ENCODE results near the gene ATXN3L.

ATXN3L gene

DNA sequence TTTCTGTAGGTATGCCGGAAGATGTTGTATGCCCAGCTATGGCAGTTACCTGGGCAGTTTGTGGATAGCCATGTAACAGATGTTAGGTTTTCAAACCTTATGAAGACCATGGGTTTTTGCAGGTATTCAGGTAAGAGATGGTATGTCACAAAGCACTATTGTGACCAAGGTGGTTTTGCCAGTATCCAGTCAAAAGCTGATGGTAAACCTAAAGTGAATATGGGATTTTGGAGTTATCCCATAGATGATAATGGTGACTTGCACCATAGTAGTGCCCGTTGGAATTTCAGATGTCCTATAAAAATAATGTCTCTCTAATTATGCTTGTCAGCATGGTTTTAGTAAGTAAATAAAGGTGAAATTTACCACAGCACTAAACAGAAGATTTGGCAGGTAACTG lies at the start of gene ATXN3L:
TSS of gene ATXN3L (minus strand) at position 101 of the 400 bp plus-strand sequence. CDS start 119 bp downstream, outside the sequence.
- no peak for DNase-seq

DNA sequence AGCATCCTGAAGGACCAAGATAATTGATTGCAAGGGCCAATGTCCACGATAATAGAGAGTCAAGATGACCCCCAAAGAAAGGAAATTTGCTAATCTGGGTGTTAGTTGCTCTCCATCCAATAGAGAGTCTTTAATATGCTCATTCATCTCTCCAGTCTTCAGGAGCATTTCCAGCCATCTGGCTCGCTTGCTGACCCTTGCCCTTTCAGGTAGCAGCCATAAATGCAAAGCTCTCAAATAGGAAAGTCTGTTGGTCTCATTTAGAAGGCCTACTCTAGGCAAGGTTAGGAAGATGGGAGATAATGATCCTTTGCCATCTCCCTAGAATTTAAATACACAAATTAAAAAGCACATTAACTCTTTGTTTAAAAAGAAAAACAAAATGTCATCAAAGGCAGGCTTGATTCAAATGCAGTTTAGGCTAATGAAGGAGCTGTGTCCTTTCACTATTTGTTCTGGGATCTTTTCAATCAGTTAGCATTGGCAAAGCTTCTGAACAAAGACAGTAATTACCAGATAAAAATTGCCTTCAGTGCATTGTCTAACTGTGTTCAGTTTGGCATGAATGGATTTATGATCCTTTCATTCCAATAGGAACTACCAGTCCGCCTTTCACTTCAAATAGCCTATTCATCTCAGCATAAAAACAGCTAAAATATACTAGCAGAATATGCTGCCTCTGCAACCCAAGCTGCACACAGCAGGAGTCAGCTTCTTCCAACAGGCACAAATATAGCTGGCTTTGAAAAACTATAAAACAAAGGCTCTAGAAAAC lies 49.6 kb upstream of the ATXN3L start:
- no peak for DNase-seq

DNA sequence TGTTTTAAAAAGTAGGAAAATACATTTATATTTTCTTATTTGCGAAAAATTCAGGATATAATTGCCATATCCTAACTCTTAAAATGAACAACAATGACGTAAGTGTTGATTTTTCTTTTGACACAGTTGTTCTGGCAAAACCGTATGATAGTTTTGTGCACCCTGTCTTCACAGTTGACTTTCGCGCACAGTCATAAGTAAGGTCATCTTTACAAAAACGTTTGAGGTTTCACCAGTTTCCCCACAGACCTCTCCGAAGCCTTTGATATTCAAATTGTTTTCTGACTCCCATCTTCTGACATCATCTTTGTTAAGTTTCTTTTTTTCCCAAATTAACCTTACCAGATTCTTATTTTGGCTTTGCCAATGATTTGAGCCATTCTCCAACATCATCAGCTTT lies 48.1 kb upstream of the ATXN3L start:
- no peak for DNase-seq

DNA sequence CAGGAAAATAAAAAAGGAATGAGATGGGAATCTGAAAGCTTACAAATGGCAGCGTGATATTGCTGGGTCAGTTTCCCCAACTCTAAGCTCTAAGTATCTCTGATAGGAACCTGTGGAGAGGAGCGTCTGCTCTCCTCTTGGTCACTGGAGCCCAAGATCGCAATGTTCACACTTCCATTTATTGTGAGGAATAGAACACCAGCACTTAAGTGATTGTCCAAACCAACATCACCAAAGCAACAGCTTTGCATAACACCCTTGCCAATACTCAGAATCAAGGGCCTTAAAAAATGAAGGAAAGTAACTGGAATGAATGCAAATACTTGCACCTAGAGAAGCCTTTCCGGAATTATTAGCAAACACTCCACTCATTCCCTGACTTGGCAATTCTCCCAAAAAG lies 46.8 kb upstream of the ATXN3L start:
- no peak for DNase-seq

DNA sequence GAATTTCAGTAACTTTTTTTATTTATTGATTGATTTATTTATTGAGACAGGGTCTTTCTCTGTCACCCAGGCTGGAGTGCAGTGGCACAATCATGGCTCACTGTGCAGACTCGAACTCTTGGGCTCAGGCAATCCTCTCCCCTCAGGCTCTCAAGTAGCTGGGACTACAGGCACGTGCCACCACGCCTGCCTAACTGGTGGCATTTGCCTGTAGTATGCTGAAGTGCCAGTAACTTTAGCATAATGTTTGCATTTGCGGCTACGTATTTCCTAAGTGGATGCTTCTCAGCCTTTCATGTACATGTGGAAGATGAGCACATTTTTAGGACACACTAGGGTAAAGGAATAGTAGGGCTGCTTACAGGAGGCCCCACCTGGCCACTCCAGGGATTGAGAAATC lies 45.3 kb upstream of the ATXN3L start:
- DNase-seq, result no peak

DNA sequence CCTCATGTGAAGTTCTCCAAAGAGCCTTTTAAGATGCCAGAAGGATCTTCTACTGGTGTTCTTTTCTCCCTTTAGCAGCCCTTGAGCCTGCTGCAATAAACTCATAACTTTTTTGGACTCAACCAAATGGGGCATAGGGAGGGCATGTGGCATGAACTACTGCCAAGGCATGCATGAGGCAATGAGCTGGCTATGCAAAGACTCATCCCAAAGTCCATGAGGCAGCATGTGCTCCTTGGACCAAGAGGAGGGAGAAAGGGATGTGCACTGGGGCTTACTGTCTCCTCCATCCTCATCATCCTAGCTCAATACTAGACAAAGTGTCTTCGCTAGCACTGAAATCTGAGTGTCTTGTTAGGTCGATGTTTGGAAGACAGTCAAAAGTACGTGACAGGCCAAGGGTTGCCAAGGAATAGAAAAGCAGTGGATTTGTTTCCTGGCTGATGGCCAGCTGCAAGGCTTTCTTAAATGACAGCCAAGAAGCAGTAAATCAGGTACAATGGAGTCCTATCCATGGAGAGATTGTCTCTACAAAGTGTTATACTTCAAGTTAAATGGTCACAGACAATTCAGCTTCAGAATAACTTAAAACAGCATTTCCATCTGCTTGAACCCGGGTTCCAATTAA lies 44.5 kb upstream of the ATXN3L start:
- no peak for DNase-seq

DNA sequence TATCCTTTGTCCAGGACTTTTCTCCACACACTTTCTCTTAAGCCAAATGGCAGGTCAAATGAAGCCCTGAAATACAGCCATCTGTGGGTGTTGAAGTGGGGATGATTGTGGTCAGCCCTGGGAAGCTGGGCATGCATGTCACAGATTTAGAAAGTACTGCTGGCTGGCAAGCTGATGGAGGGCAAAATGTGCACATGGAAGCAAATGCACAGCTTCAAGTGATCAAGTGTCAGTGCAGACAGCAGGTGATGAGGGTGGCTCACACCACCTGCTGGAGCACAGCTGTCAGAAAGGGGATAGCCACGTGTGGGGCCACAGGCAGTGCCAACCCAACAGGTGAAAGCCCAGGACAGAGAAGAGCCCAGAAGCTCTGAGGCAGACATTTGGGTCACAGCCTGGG lies 40.3 kb upstream of the ATXN3L start:
- peak; percentile 49 for DNase-seq

DNA sequence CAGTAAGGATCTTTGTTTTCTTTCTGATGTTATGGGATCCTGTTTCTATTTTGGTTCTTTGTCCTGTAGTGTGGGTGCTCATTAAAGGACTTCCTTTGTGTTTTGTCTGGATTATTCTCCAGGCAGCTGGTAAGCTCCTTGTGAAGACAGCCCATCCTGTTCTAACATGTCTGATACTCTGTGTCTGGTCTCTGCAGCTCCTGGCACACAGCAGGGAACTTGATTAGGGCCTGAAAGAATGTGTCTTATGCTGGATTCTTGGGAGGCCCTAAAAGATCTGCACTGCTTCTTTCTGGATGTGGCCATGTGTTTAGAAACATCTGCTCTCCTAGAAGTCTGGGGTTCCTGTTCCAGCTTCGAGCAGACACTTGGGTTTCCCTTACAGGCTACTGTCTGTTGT lies 38.1 kb upstream of the ATXN3L start:
- DNase-seq, result peak; percentile 22

DNA sequence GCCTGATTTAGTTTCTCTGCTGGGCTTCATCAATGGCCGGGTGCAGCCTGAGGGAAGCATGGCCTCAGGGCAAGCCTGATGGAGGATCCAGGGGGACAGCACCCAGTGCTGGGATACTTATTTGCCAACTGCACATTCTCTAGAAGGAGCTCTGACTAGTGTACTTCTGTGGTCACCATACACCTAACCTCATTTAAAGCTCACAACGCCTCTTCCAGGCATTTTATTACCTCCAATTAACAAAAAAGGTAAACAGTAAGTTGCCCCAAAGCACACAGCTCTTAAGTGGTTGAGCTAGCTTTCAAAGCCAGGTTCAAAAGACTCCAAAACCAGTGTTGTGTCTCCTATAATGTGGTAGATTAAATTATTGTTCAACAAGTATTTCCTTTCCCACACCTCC lies 26.8 kb upstream of the ATXN3L start:
- no peak for DNase-seq

DNA sequence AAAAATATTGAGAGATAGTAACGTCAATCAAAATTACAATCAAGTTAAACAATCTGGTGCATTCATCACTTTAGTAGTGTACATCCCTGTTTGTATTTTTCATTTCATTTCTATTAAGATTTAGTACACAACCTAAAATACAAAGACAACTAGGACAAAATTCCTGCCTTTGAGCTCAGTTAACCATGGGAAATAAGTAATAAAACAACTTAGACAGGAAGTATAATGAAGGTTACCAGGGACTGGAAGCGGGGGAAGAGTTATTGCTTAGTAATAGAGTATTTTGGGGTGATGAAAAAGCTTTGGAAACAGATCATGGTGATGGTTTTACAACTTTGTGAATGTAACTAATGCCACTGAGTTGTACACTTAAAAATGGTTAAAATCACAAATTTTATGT lies 25.6 kb upstream of the ATXN3L start:
- DNase-seq, result no peak

DNA sequence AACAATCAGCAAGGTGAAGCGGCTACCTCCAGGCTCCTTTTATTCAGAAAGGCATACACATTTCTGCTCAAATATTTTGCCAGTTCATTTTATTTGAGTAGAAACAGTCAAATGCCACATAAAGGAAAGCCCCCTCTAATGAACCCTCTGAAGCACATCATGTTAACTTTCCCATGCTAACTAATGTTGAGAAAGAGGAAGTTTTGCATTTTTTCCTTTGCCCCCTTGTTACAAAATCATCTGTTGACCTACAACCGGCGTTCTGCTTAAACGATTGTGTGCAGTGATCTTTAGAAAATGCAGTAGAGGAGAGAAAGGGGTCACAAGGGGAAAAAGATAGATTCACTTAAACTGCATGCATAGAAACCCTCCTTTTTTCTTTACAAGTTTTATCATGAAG lies 25.2 kb upstream of the ATXN3L start:
- DNase-seq, result no peak

DNA sequence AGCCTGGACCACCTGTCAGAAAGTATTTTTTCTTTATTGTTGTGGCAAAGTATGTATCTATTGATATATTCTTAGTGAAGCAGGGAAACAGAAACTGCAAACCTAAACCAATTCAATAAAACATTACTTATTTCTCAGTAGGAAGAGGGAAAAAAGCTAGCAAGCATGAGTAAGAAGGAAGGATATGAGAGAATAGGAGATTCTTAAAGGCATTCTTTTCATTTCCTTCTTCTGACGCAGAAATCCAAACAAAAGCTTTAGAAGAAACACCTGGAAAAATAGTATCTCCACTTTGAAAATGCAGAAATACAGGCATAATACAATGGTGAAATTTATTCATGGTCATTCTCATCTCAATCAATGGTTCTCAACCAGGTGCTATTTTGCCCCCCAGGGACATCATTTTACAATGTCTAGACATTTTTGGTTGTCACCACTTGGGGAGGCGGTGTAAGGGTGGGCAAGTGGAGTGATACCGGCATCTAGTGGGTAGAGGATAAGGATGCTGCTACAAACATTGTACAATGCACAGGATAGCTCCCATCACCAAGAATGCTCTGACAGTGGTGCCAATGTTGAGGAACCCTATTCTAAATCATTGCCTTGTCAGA lies 21.7 kb upstream of the ATXN3L start:
- no peak for DNase-seq

DNA sequence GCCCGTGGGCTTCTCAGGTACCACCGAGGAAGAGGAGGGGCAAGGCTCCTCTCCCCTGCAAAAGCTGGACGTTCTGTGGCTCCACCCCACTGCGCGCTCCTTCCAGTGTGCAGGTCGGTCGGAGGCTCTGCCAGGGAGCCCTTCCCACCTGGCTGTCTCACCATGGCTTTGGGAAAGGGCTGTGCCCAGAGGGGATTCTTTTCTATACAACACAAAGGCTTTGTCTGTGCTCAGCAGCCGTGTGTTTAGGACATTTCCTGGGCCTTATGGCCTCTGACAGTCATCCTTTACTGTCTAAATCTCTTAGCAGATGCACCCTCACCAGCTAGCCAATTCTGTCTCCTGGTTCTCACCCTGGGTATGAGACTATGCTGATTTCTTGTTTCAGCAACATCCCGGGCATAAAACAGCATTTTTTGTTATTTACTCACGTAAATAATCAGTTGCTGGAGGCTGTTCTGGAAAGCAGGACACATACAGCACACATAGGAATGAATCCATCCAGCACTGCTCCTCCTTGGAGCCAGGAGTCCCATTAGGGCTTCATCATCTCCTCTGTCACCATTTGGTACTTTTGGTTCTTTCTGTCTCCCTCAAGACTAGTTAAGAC lies 20.4 kb upstream of the ATXN3L start:
- no peak for DNase-seq

DNA sequence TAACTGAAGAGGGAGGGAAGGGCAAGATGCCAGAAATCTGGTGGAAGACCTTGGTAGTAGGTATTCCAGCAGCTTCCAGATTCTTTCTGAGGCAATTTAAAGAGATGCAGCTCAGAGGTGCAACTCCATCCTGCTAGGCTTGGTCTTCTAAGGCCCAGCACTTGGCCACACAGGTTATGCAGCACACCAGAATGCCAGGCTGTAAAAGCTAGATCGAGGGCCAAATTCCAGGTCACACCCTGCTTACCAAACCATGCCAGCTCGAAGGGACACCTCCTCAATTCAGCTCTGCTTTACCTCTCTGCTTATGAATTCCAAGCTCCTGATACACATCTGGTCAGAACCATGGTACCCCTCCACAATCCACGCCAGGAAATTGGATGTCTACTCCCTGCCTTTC lies 19.8 kb upstream of the ATXN3L start:
- DNase-seq, result no peak

DNA sequence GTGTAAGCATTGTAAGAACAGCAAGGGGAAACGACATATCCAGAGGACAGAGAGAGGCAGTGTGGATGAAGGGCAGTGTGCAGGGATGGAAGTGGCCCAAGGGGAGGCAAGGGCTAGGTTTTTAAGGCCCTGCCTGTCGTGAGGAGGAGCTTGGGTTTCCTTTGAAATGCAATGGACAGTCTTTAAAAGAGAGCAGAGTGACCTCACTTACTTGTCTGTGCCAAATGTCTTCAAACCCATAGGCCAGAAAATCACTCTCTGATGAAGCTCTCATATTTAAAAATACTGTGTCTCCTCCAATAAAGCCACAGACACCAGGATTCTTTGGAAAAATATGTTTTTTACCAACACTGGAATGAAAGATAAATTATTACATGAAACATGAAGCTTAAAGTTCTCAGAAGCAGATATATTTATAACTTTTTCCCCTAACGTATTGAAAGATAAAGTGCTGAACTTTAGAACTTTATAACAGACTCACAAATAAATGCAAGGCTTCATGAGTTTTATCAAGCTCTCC lies 19.2 kb upstream of the ATXN3L start:
- no peak for DNase-seq

DNA sequence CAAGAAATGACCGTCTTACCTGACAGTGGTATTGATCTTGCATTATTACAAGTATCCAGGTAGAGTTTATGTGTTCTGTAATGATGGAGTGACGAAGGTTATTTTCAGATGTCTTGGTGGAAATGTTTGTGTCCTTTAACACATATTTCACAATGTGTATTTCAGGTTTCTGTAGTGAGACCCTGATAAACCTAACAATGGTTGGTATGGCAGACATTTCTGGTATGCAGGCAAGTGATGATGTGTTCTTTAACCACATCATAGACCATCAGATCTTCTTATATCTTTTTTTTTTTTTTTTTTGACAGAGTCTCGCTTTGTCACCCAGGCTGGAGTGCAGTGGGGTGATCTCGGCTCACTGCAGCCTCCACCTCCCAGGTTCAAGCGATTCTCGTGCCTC lies 14.6 kb upstream of the ATXN3L start:
- no peak for DNase-seq

DNA sequence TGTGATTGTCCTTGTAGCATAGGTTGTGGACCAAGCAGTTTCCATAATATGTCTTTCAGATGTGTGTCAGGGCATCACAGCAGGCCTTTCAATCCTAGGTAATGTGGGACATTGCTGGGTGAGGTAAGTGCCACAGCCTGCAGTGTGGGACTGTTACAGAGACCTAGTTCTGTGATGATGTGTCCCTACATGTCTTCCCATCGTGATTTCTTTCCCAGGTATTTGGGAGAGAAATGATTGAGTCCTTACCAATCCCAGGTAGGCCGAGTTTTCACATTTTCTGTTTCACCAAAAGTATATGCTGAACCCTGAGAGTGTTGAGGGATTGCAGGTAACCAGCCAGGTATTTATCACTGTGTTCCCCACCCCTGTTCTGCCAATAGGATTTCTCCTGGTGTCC lies 10.6 kb upstream of the ATXN3L start:
- no peak for DNase-seq

DNA sequence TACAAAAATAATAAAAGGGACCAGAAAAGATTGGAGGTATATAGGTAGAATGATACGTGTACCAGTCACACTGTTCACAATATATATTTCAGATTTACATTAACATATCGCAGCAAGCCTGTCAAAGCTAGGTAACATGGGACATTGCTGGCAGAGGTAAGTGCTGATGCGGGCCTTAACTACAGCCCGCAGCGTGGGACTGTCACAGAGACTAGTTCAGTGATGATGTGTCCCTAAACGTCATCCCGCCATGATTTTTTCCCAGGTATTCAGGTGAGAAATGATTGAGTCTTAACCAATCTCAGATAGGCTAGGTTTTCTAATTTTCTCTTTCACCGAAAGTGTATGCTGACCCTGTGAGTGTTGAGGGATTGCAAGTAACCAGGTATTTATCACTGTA lies 7.8 kb upstream of the ATXN3L start:
- no peak for DNase-seq

DNA sequence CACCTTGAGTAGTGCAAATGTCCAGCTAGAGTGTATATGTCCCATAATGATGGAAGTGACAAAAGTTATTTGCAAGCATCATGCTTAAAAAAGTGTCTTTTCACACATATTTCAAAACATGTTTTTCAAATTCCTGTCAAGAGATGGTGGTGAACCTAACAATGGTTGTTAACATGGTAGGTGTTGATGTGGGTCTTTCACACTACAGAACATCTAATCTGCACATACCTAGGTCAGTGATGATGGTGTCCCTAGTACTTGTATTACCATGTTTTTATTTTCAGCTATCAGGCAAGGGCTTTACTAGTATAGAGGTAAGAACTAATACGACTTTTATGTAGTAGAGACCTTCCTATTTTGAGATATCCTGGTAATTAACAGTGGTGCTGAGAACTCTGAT lies 3.4 kb upstream of the ATXN3L start:
- DNase-seq, result no peak

DNA sequence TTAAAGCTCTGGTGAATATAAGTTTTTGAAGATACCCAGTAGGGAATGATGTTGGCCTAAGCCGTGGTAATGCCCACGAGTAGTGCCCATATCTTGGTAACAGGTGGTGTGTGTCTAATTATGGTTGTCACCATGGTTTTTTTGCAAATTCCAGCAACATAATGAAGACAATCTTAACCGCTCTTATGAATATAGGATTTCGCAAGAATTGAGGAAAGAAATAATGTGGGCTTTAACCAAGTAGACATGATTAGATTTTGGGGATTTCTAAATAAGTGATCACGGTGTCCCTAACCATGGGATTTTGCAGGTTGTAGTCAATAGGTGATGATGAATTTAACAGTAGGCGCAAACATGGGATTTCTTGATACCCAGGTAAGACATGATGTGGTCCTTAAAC lies 2.5 kb downstream of the ATXN3L start:
- DNase-seq, result no peak

DNA sequence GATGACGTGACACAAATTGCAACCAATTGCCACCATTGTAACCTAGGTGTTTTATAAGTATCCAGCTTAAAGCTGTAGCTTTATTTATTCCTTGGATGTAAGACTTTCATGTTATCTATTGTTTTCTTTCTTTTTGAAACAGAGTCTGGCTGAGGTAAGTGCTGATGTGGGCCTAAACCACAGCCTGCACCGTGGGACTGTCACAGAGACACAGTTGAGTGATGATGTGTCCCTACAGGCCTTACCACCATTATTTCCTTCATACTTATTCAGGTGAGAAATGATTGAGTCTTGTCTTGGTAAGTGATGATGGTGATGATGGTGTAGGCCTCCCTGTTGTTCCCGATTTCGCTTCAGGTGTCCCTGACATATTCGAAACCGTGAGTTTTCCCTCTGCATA lies 8.3 kb downstream of the ATXN3L start:
- DNase-seq, result no peak

DNA sequence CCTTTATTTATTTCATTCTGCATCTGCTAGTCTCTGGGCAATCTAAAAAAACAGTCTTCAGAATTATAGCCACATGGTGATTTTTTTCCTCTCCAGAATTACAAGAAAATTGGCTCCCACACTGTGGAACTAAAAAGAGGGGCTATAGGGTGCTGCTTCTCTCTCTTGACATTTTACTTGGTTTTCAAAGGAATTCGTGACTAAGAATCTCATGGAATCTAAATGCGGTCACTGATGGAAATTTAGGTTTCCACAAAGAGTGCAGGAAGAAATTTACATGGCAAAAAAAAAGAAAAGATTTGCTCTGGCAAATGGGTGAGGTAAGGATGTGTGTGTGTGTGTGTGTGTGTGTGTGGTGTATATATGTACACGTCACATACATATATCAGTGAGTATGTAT lies 10.2 kb downstream of the ATXN3L start:
- no peak for DNase-seq

DNA sequence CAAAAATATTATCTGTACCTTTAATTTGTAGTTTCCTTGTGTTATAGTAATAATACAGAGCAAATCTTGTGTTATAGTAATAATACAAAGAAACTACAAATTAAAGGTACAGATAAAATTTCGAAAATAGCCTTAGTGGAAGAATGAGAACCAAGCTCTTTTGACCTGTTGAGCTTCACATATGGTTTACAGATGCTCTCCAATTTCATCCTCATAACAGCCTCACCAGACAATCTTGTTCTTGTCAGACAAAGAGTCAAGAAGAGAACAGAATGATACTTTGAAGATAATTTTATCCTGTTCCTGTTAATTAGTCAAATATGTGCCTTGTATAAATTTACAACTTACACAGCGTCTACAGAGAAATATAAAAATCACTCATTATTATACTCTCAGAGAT lies 12.8 kb downstream of the ATXN3L start:
- no peak for DNase-seq

DNA sequence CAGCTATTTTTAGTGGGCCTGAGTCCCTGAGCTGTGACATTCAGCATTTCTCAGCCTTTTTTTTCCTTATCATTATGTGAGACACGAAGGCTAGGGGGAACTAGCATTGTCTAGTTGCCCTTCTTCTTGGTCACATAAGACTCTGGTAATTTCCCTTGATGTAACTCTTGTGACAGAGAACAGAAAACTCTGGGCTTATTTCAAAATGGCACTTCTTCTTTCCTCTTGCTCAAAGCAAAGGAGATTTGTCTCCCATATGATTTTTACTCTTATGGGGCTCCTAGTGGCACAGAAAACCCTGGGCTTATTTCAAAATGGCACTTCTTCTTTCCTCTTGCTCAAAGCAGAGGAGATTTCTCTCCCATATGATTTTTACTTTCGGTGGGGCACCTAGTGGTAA lies 14.7 kb downstream of the ATXN3L start:
- no peak for DNase-seq

Measured in SHP77 treated with DMSO at 0.1 percent for 48 hours (cell line).